Endothelial cell of umbilical vein (primary cell): ENCODE results near the gene PRDM7. TPM values are rescaled to one million over a fixed set of nuclear protein-coding genes. Genes with fewer than 3 reads are reported as not detected.

Experiments used
- BruUV-seq: library from RNA; stranded (reverse); fragments of 400-500 nt; replicated peaks from 2 replicates; lab custom pipeline; 2021; lab: Mats Ljungman, UMichigan
- CTCF ChIA-PET: fragments of 300-600, 350-600 bp; sonication (Branson Sonifier 250); formaldehyde crosslinking; loops from one replicate; lab custom pipeline; 2021; ENCODE audit warnings: antibody characterized with exemption, inconsistent platforms; lab: Charles Lee
- POLR2A ChIA-PET: fragments of 300-600, 350-600 bp; sonication (Branson Sonifier 250); formaldehyde crosslinking; loops from one replicate; lab custom pipeline; 2021; ENCODE audit warnings: antibody characterized with exemption, inconsistent platforms; lab: Charles Lee
- DNase-seq: peaks from one replicate; pipeline ENCODE4 v3.0.0-alpha.2; 2011; ENCODE audit warnings: low read depth, low spot score
- FAIRE-seq: peaks from 2 replicates; lab custom pipeline; 2011; peaks lifted over from hg19 to GRCh38; lab: Jason Lieb, UNC
- H2AFZ ChIP-seq: 2 replicates; pipeline ENCODE4 v1.6.0; 2012; ENCODE audit warnings: low read depth, low read length, control low read depth, inconsistent platforms
- H3K27ac ChIP-seq: 2 replicates; pipeline ENCODE4 v1.5.1; 2011; ENCODE audit warnings: low read depth, mild to moderate bottlenecking, control low read depth, low read length, moderate library complexity; ENCODE audit not compliant: insufficient read depth
- H3K27me3 ChIP-seq, 2 experiments: 2 replicates each; pipeline versions ENCODE4 v1.6.0 to v1.6.1; 2011; ENCODE audit warnings: low read length in 2 of 2, mixed read lengths in 1 of 2; ENCODE audit not compliant: control insufficient read depth in 2 of 2, insufficient read depth in 2 of 2
- H3K36me3 ChIP-seq, 2 experiments: 2 replicates in 1 of 2; 3 replicates in 1 of 2; pipeline ENCODE4 v1.5.1; 2011; ENCODE audit warnings: low read length in 2 of 2, mild to moderate bottlenecking in 1 of 2, moderate library complexity in 1 of 2; ENCODE audit not compliant: control insufficient read depth in 2 of 2, insufficient read depth in 2 of 2; ENCODE audit errors: extremely low read depth in 1 of 2
- H3K4me1 ChIP-seq: 3 replicates; pipeline ENCODE4 v1.5.1; 2011; ENCODE audit warnings: mild to moderate bottlenecking, low read length; ENCODE audit not compliant: control insufficient read depth, insufficient read depth; ENCODE audit errors: extremely low read depth
- H3K4me2 ChIP-seq: 2 replicates; pipeline ENCODE4 v1.6.1; 2011; ENCODE audit warnings: low read length, control low read depth, mixed read lengths; ENCODE audit not compliant: insufficient read depth
- H3K4me3 ChIP-seq, 3 experiments: fragments of 200-600 bp in 1 of 3; sonication (generic), shearing (Covaris generic) in 1 of 3; replicated peaks in 1 of 3; 2 replicates each; pipeline ENCODE4 v1.5.1; 2011 to 2016; ENCODE audit warnings: control low read depth in 3 of 3, low read length in 3 of 3, mild to moderate bottlenecking in 2 of 3, inconsistent platforms in 1 of 3, low read depth in 1 of 3, moderate library complexity in 1 of 3; ENCODE audit not compliant: insufficient read depth in 1 of 3
- H3K79me2 ChIP-seq: 2 replicates; pipeline ENCODE4 v1.6.0; 2012; ENCODE audit warnings: low read length, inconsistent platforms; ENCODE audit not compliant: control insufficient read depth, insufficient read depth
- H3K9ac ChIP-seq: replicated peaks from 2 replicates; pipeline ENCODE3; 2011; ENCODE audit warnings: low read length, control low read depth; ENCODE audit not compliant: insufficient read depth; ENCODE audit errors: extremely low read depth
- H3K9me1 ChIP-seq: replicated peaks from 3 replicates; pipeline ENCODE4 v1.6.0; 2011; ENCODE audit warnings: mild to moderate bottlenecking, low read length; ENCODE audit not compliant: control insufficient read depth, insufficient read depth; ENCODE audit errors: extremely low read depth
- H3K9me3 ChIP-seq: replicated peaks from 2 replicates; pipeline ENCODE4 v1.5.1; 2012; ENCODE audit warnings: low read length, inconsistent platforms; ENCODE audit not compliant: control insufficient read depth, insufficient read depth
- H4K20me1 ChIP-seq: replicated peaks from 2 replicates; pipeline ENCODE3; 2011; ENCODE audit warnings: mild to moderate bottlenecking, low read length; ENCODE audit not compliant: control insufficient read depth, insufficient read depth; ENCODE audit errors: extremely low read depth
- EZH2 ChIP-seq: IDR thresholded peaks from 2 replicates; pipeline ENCODE4 v1.6.1; 2012; ENCODE audit warnings: borderline replicate concordance, low read depth, mild to moderate bottlenecking, moderate library complexity, low read length, inconsistent platforms; ENCODE audit not compliant: severe bottlenecking
- FOS ChIP-seq: IDR thresholded peaks from 2 replicates; pipeline ENCODE4 v1.6.1; 2011; ENCODE audit warnings: mild to moderate bottlenecking, low read length, moderate library complexity, borderline replicate concordance; ENCODE audit not compliant: insufficient read depth
- JUN ChIP-seq: IDR thresholded peaks from 2 replicates; pipeline ENCODE4 v1.6.1; 2011; ENCODE audit warnings: borderline replicate concordance, low read depth; ENCODE audit not compliant: insufficient read length, insufficient read depth
- MAX ChIP-seq: IDR thresholded peaks from 2 replicates; pipeline ENCODE4 v1.6.1; 2011; ENCODE audit not compliant: insufficient read depth, insufficient read length
- MYC ChIP-seq: IDR thresholded peaks from one replicate; pipeline ENCODE4 v1.6.1; 2011; ENCODE audit warnings: mild to moderate bottlenecking, low read depth, low read length
- POLR2A ChIP-seq: IDR thresholded peaks from 2 replicates; pipeline ENCODE4 v1.6.1; 2012; ENCODE audit warnings: low read depth, mild to moderate bottlenecking, control low read depth, low read length
- POLR2AphosphoS5 ChIP-seq: IDR thresholded peaks from 2 replicates; pipeline ENCODE4 v1.6.1; 2012; ENCODE audit warnings: low read depth, mild to moderate bottlenecking, control low read depth, low read length, moderate library complexity; ENCODE audit not compliant: insufficient read depth
- dilution Hi-C: fragments of 300-500 bp; cut with MboI; formaldehyde crosslinking; loops from one replicate; pipeline ENCODE4 v1.15.0; 2019; ENCODE audit warnings: low sequenced_read_pairs; ENCODE audit not compliant: extremely low pct_ligation_motif_present
- intact Hi-C: fragments of 100-400 bp; cut with micrococcal nuclease; formaldehyde crosslinking; loops from one replicate; pipeline ENCODE4 v1.10.0; 2022
- polyA plus RNA-seq, 4 experiments: library from polyadenylated mRNA; depleted of rRNA in 3 of 4; stranded (reverse) in 3 of 4; unstranded in 1 of 4; fragments of >200 nt; gene quantifications; 2 replicates each; pipeline versions ENCODE4 v1.2.1 to v1.2.3, GENCODE V29; 2011 to 2012; ENCODE audit warnings: missing spikeins in 1 of 4
- total RNA-seq: library from RNA; stranded (reverse); gene quantifications from 2 replicates; pipeline ENCODE4 v1.2.3, GENCODE V29; 2021

PRDM7 gene
- total and polyA plus RNA-seq, 2 donors (not counting 3 experiments of a cell fraction or from before 2014, with no cell fraction given): not detected

- Histone ChIP-seq H3K9me1 (no peaks in the 10 kb centered on the region), H3K4me2 (peak overlapping the region; percentile 71), H3K4me1 (peaks cover 34% of the 10 kb centered on the region), H3K27ac (no peak overlapping the region), H3K4me3 (peak overlapping the region in 2 of 3 experiments; percentile 47 to 81), H3K79me2 (peaks cover 8% of the 10 kb centered on the region), H3K9me3 (no peaks in the 10 kb centered on the region), H3K27me3 (no peaks in the 10 kb centered on the region), H3K9ac (peak overlapping the region; percentile 59), H3K36me3 (no peaks in the 10 kb centered on the region), H4K20me1 (no peaks in the 10 kb centered on the region), H2AFZ (no peak overlapping the region)
- ChIA-PET CTCF (interaction anchor here (1.0 to 2.3 kb wide), 3 partner anchors 11 to 98 kb away, joined by 4 to 7 read pairs (median 6); no protein-coding TSS in a partner anchor), POLR2A (interaction anchor here (0.6 kb wide), 1 partner anchor 27 kb away, joined by 3 read pairs; no protein-coding TSS in a partner anchor)
- FAIRE-seq: no peak
- dilution Hi-C loops: no loop called here
- no TSS peak for BruUV-seq
- TF ChIP-seq MYC: no peak
- no peak for TF ChIP-seq EZH2
- TF ChIP-seq JUN: no peak
- TF ChIP-seq MAX: no peak
- TF ChIP-seq POLR2A: no peak
- TF ChIP-seq FOS: peak; percentile 14
- no peak for TF ChIP-seq POLR2AphosphoS5
- no peak for DNase-seq
- intact Hi-C loops: no loop called here
Observed at GRCh38 chr16:90020260-90020837, 56.8 kb downstream of the PRDM7 start.
